ENCODE data around the gene GAL.

DNA sequence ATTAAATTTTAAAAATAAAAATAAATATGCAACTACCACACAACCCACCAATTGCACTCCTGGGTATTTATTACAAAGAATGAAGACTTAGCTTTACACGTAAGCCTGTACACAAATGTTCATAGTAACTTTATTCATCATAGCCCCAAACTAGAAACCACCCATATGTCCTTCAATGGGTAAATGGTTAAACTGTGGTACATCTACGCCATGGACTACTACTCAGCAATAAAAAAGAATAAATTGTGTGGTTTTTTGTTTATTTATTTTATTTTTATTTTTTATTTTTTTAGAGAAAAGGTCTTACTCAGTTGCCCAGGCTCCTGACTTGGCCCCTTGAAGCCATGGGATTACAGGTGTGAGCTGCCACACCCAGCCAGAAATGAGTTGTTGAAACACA lies 14.6 kb downstream of the GAL start:
- no peak for TF ChIP-seq CTCF (IDR thresholded peaks at IDR 0.05)
- no peak for TF ChIP-seq POLR2A (IDR thresholded peaks at IDR 0.05)
